NCI-H446 treated with DMSO at 0.1 percent for 48 hours (cell line): Measurements from ENCODE around the gene GAB2.

Experiments used
- DNase-seq: peaks from one replicate; lab custom pipeline; 2025; lab: John Stamatoyannopoulos, UW

Gene GAB2

DNA sequence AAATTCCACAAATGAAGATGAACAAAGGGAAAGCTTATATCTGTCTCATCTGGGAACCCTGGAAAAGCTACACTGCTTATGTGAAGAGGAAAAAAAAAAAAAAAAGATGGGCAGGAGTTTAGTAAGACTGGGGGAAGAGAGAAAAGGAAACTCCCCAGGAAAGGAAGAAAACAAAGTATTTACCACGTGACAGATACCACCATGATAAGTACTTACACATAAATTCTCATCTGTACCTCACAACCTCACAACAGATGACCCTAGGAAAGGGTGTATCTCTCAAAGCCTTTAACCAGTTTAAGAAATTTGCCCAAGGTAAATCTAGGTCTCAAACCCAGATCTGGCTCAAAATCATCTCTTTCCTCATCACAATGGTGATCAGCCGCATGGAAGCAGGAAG is 77.1 kb downstream of the GAB2 start:
- no peak for DNase-seq

DNA sequence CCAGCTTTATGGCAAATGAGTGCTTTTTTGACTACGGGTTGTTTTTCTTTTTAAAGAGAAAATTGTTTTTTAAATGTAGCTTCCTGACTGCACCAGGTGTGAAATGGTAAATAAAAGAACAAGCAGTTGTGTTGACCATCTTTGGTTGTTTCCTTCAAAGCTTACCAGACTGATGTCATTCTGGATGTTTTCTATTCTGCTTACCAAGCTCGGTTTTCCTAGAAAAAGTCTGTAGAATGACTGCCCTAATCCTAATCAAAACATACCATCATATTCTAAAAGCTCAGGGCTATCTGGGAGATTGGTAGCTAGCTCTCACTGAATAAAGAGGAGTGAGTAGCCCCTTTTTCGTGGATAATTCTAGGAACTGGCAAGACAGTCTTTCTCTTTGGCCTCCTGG is 77.7 kb downstream of the GAB2 start:
- no peak for DNase-seq

DNA sequence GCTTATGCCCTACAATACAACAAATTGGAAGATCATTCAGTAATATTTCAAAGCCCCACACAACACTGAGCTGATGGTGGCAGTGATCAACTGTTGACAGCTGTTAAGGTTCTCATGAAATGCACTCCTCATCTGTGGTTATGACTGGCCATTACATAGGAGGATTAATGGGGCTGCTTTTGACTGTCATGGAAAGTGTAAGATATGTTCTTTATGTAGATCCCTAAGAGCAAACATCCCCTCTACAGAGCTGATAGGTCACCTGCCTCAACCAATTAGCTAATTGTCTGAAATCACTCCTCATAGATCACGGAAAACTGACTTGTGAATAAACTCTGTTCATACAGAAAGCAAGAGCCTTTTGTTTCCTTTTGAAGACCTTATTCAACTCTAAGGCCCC is 78.1 kb downstream of the GAB2 start:
- no peak for DNase-seq

DNA sequence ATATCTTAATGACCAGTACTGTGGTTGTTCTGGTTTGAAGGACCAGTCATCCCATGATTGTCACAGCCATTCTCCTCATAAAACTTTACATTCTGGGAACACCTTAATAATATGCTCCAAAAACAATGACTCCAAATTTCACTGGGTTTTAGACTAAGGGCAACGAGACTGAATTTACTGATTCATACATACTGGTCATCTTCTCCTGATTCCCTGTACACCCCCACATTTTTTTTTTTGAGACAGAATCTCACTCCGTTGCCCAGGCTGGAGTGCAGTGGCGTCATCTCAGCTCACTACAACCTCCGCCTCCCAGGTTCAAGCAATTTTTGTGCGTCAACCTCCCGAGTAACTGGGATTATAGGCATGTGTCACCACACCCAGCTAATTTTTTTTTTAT is 78.9 kb downstream of the GAB2 start:
- no peak for DNase-seq

DNA sequence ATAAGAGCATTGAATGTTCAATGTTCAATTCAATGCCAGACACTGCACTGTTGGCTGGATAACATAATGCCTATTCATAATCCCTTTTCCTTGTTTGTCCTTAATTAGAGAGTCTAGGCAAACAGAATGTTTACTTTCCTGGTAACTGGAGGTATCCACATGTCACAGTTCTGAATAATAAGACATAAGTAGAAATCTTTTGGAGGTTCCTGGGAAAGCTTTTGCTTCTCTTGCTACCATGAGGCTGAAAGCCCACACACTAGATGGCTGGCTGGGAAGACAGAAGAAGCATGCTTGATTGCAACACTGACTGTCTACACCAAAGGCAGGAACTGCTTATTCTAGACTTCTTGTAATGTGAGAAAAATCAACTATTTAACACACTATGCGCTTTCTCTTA is 79.5 kb downstream of the GAB2 start:
- DNase-seq = no peak

DNA sequence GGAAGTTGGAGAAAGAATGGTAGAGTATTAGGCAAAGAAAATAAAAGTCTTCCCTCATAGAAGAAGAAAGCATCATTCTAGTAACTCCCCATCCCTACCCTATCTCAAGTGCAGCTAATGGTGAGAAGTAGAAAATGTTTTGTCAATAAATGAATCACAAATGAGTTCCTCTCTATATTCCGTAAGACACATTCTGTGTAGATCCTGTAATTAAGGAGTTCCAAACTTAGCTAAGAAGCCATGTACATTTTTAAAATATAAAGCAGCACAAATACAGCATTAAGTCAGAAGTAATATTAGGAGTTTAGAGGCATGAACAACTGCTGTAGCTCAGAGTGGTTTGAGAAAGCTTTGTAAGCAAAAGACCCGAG is 80.1 kb downstream of the GAB2 start:
- no peak for DNase-seq

DNA sequence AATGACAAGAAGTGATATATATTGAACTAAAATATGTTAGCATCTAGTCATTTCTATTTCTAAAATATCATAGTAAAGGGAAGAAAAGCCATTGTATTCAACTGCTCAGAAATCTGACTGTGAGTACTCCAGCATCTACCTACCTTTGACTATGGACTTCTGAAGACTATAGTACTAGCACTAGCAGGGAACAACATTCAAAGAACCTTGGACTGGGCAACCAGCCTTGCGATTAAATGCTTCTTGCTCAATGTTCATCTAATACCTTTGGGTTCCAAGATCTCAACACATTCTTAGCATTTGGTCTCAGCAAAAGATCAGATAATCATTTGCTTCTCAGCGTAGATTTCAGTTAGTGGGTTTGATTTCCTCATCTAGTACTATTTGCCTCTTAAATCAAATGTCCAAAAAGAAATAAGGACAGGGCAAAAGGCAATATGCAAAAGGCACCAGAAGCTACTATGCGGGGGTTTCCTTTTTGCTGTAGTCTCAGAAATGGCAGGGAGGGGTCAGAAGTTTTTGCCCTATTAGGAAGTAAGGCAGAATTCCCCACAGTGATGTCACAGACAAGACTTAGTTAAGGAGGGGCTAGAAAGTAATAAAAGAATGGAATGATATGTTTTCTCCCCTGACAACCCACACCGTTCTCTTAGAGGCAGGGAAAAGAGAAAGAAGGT is 80.6 kb downstream of the GAB2 start:
- DNase-seq = no peak

DNA sequence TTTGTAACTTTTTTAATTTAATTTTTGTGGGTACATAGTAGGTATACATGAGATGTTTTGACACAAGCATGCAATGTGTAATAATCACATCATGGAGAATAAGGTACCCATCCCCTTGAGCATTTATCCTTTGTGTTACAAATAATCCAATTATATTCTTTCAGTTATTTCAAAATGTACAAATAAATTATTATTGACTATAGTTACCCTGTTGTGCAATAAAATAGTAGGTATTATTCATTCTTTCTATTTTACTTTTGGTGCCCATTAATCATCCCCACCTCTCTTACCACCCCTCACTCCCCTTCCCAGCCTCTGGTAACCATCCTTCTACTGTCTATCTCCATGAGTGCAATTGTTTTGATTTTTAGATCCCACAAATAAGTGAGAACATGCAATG is 83.5 kb downstream of the GAB2 start:
- no peak for DNase-seq

DNA sequence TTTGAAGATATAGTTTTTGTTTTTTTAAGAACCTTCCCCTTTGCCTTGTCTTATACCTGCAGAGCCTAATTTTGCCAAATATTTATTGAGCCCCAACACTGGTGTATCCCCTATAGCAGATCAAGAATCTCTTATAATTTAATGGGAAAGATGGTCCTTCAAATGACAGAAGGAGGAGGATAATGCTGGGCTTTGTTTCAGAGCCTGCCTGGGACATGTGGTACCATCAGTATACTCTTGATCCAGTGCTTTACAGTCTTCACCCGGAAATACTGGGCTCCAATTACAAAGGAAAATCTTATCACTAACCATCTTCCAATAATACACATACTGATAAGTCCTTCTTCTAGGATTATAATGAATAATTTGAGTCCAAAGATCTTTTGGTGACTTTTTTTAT is 84.7 kb downstream of the GAB2 start:
- DNase-seq = no peak

DNA sequence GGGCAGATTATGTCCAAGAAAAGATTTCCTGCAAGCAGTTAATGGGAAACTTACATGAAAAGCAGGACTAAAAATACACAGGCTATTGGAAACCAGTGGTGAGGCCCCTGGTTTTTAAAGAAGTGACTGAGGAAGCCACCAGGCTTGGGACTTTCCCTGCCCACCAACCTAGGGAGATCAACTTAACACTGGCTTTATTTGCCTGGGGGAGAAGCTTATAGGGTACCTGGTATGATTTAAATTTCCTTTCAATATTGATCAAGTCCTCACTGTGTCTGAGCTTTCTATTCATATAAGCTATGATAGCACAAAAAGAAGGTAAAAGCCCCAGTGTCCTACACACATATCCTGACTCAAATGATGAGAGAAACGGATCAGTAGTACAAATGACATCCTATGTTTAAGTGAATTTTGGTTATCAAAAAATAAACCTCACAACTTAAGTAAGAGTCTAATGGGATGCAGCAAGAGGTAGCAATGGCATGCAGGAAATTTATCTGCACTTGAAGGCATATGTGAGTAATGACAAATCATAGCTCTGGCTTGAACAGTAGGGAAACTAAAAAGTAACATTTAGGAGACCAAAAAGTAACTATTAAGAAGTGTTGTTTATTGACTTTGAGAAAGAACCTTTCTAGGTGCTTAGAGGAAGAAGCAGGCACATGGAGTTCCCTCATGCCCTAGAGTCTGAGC is 85.3 kb downstream of the GAB2 start:
- DNase-seq = no peak

DNA sequence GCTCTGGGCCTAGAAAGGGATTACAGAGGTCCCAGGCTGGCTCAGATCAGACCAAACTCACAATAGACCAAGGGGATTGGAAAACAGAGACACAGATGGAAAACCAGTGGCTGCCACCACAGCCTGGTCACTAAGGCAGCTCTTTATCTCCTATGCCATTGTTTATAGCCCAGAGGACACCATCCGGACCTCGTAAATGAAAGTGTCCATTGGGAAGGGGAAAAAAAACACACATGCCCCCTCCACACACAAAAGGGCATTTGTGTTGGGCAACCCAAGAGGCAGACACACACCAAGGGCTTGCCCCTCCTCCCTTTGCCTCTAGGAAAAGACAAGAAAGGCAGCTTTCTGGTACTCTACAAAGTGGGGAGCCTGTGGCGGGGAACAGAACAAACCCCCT is 85.9 kb downstream of the GAB2 start:
- no peak for DNase-seq

DNA sequence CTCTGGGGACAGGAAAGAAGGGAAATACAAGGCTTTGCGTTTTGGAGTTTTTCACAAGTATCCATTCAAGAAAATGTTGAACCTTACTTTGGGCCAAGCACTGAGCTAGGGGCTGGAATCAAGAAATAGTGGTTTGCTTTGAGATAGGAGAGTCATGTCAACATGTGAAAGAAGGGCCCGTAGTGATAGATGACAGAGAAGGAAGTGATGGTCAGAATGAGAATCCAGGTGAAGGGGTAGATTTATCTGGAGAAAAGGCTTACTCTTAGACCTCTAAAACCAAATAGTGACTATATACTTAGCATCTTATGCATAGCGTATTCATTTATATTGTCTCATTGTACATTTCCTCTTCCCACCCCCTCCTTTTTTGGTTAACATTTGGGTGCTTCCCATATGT is 87.3 kb downstream of the GAB2 start:
- no peak for DNase-seq

DNA sequence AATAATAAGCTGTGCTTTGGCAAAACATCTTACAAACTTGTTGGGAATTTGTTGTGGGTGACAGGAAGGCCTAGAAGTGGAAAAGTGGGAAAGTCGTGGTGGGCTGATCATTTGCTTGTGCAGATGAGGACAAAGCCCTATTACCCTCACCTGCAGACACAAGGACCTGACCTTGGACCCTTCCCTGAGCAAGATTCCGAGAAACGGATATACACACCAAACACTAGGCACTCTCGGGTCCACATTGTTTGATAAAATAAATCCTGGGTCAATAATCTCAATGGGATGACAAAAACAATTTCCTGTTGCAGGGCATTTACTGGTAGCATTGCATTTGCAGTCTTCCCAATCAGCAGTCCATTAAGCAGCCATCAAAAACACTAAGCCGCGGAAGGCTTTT is 89.7 kb downstream of the GAB2 start:
- DNase-seq = no peak

DNA sequence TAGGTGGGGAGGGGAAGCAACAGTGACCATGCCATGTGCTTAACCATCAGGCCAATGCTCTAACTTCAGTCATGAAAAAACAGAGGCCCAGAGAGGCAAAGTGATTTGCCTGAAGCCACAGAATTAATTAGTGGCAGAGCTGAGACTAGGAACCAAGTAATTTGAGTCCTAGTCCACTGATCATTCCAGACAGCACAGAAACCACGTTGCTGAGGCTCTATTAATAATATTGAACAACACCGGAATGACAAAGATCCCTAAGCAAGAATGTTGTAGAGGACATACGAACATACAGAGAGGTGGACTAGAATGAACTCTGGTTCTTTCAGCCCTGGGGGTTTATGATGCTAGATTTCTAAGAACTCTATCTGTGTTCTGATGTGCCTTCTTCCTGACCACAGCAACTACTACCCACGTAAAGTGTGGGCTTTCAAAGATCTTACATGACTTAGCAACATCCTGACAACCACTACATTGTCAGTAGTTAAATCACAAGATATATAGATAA is 92.3 kb downstream of the GAB2 start:
- DNase-seq = no peak

DNA sequence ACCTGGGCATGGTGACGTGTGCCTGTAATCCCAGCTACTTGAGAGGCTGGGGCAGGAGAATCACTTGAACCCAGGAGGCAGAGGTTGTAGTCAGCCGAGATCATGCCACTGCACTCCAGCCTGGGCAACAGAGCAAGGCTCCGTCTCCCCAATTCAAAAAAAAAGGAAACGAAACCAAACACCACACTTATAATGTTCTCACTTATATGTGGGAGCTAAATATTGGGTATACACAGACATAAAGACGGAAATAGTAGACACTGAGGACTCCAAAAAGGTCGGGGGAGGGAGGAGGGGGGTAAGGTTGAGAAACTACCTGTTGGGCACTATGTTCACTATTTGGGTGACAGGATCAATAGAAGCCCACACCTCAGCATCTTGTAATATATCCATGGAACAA is 94.3 kb downstream of the GAB2 start:
- DNase-seq = no peak

DNA sequence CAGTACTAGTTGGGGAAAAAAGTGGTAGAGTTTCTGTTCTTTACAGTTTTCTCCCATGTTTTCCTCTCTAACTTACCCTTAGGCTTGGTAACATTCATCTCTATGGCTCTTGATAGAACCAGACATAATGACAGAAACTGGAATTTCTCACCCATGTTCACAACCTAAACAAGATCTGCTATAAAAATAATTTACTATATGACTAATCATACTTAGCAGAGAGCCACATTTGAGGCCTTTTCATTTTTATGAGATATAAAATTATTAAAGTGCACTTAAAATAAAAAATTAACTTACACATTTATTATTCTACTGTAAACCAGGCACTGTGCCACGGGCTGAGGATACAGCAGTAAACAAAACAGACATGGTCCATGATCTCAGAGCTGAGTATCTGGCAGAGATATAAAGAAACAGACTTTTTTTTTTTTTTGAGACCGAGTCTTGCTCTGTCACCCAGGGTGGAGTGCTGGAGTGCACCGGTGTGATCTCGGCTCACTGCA is 98.1 kb downstream of the GAB2 start:
- peak; percentile 47 for DNase-seq

DNA sequence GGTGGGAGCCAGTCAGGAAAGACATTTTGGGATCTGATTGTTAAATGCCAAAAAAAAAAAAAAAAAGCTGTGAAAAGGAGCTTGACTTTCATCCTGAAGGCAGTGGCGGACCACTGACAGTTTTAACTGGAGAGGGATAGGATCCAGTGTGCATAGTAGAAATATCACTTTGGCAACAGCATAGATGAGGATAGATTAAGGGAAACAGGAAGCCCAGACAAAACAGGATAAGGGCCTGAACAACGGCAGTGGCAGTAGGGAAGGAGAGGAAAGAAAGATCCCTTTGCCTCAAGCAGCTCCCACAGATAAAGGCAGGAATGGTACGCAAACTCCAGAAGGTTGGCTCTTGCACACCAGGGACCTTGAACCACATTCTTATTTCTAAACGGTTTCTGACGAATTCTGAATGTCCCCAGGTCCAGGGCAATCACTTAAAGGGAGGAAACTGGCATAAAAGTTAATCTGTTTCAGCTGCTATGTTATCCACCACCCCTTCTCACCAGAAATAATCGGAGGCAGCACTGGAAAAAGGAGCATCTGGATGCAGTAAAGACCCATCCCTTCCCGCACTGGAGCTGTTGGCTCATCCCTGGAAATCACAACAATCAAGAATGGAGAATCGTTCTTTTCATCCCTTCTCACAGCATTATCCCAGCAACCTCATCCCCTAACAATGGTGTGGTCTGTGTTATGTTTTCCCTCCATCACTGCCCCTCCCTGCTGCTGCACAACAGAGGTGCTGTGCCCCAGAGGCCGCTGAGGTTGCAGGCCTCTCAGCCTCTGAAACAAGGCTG is 99.1 kb downstream of the GAB2 start:
- no peak for DNase-seq

DNA sequence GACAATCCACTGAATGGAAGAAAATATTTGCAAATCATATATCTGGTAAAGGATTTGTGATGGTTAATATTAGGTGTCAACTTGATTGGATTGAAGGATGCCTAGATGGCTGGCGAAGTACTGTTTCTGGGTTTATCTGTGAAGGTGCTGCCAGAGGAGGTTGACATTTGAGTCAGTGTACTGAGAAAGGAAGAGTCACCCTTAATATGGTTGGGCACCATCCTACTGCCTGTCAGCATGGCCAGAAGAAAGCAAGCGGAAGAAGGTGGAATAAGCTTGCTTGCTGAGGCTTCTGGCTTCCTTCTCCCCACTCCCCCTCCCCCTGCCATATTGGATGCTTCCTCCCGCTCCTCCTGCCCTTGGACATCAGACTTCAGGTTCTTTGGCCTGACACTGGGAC is 101.9 kb downstream of the GAB2 start:
- no peak for DNase-seq

DNA sequence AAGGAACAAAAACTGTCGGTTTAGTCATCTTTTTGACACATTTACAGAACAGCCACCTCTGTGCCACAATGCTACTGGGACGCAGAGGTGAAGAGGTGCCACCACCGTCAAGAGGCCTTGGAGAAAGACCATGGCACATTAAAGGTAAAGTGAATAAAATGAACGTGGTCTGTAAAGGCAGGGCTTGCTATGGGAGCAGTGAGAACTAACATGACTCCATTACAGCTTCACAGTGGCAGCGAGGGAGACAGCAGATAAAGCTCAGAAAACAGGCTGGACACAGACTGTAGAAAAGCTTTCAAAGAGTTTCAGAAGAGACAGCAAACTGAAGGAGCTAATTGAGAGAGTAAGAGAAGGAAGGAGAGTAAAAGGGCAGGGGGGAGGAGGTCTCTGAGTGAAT is 102.9 kb downstream of the GAB2 start:
- DNase-seq = no peak

DNA sequence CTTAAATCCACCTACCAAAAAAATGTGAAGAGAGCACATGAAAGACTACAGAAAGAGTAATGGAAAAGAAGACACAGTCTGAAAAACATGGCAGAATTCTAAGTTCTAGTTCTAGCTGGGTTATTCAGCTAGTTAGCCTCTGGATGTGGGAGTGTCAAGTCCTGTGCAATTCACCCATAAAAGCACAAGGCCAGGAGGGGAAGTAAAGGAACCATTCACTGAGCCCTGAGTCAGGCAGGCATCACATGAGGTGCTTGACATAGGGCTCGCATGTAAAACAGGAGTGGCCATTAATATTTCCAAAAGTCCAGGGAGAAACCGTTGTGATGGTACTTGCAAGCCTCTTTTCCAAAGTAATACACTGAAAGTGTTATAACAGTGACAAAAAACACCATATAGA is 103.7 kb downstream of the GAB2 start:
- DNase-seq = no peak

DNA sequence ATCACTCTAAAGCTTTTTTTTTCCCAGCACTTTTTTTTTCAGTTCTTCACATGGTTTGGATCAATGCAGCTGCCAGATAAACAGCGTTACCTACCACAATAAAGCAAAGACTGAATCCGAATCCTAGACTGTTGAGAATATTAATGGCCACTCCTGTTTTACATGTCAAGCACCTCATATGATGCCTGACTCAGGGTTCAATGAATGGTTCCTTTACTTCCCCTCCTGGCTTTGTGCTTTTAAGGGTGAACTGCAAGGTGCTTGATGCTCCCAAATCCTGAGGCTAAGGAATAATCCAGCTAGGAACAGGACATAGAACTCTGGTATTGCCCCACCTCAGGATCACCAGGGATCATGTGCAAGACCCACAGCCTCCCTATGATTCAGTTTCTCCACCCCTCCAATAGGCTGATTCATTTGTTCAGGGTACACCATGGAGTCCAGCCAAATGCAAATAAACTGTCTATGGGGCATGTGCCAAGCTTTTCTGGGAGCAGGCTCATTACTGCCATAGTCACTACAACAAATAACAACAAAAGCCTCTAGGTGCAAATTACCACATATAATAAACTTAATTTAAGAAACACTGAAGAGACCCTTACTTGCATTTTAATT is 104.3 kb downstream of the GAB2 start:
- DNase-seq = peak; percentile 61

DNA sequence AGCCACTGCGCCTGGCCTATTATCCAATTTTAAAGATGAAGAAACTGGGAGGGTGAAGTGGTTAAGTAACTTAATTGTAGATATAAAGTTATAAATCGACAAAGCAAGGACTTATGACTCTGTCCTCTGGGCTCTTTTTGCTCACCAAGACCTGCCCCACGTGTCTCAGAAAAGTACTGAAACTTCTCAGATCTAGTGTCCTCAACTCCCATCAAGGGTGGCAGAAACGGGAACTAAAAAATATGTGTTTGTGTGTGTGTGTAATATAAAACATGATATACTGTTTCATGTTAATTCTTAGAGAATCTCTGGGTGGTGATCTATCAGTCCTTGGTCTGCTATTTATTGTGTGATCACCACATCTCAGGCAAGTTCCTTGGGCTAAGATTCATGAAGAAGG is 104.9 kb downstream of the GAB2 start:
- DNase-seq = no peak
